ENCODE measurements around the gene PIM1.

DNA sequence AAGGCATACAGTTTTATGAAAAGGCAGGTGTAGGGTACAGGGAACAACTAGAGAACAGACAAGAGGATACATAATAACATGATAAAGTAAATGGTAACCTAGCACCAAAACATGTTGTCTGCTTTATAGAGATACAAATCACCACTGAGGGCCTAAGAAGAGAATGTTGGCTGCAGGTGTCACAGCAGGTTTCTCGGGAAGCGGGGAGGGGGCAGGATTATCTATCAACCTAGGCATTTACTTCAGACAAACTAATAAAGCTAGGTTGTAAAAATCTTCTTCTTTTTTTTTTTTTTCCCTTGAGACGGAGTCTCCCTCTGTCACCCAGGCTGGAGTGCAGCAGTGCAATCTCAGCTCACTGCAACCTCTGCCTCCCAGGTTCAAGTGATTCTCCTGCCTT lies 22.7 kb downstream of the PIM1 start:
- TF ChIP-seq POLR2AphosphoS5 (IDR thresholded peaks at IDR 0.05; ENCODE audit: low read depth, low read length) (no peak), SIN3A (IDR thresholded peaks at IDR 0.05; ENCODE audit: borderline replicate concordance, insufficient read depth, low read length) (no peak)

All from PFSK-1 (cell line).